Progenitor cell of endocrine pancreas (in vitro differentiated cells): ENCODE results near the gene RAB18. TPM values are rescaled to one million over a fixed set of nuclear protein-coding genes. Genes with fewer than 3 reads are reported as not detected.

Source experiments
- DNase-seq: peaks from one replicate; pipeline ENCODE4 v3.0.0; 2021; ENCODE audit warnings: low spot score; ENCODE audit not compliant: unreplicated experiment
- H3K27ac Mint-ChIP-seq: 2 replicates; pipeline ENCODE4 v1.8.0; 2021; ENCODE audit warnings: mild to moderate bottlenecking, moderate library complexity, mixed read lengths
- H3K27me3 Mint-ChIP-seq: 2 replicates; pipeline ENCODE4 v1.8.0; 2021; ENCODE audit warnings: mixed read lengths
- H3K36me3 Mint-ChIP-seq: 2 replicates; pipeline ENCODE4 v1.8.0; 2022; ENCODE audit warnings: mixed read lengths; ENCODE audit not compliant: insufficient read depth
- H3K4me1 Mint-ChIP-seq: 2 replicates; pipeline ENCODE4 v1.8.0; 2021; ENCODE audit warnings: low read depth, mixed read lengths
- H3K4me3 Mint-ChIP-seq: 2 replicates; pipeline ENCODE4 v1.8.0; 2021; ENCODE audit warnings: low read depth, mild to moderate bottlenecking, moderate library complexity, mixed read lengths
- H3K9me3 Mint-ChIP-seq: 2 replicates; pipeline ENCODE4 v1.8.0; 2021; ENCODE audit warnings: low read depth, mixed read lengths
- CTCF ChIP-seq: fragments of 200-600 bp; sonication (generic); IDR thresholded peaks from one replicate; pipeline ENCODE4 v1.5.0; 2021; ENCODE audit warnings: antibody characterized with exemption, mild to moderate bottlenecking; ENCODE audit not compliant: unreplicated experiment
- total RNA-seq: library from RNA; stranded (reverse); gene quantifications from 2 replicates; pipeline ENCODE4 v1.2.1, GENCODE V29; 2021

RAB18 gene
- total RNA-seq, 1 donor from 2014 or later: 81.0 TPM

- Mint-ChIP-seq H3K4me3 (no peak overlapping the region), H3K36me3 (peaks cover 12% of the 10 kb centered on the region), H3K9me3 (no peaks in the 10 kb centered on the region), H3K4me1 (peaks cover under 1% of the 10 kb centered on the region), H3K27ac (no peak overlapping the region), H3K27me3 (no peaks in the 10 kb centered on the region)
- no peak for TF ChIP-seq CTCF
- DNase-seq: no peak
Measured at GRCh38 chr10:27536437-27536836, 32.3 kb downstream of the RAB18 start.

- no peak for TF ChIP-seq CTCF
- H3K4me3 Mint-ChIP-seq: no peak overlapping the region
- H3K36me3 Mint-ChIP-seq: peaks cover 12% of the 10 kb centered on the region
- H3K27ac Mint-ChIP-seq: no peak overlapping the region
- H3K9me3 Mint-ChIP-seq: no peaks in the 10 kb centered on the region
- DNase-seq: no peak
- peaks cover 3% of the 10 kb centered on the region for H3K4me1 Mint-ChIP-seq
- no peaks in the 10 kb centered on the region for H3K27me3 Mint-ChIP-seq
Measured at GRCh38 chr10:27537166-27537565, 33.1 kb downstream of the RAB18 start.

GRCh38 chr10:27537787-27538186, 33.7 kb downstream of the RAB18 start:
- Mint-ChIP-seq H3K9me3 (no peaks in the 10 kb centered on the region), H3K27me3 (no peaks in the 10 kb centered on the region), H3K27ac (no peak overlapping the region), H3K36me3 (peaks cover 13% of the 10 kb centered on the region), H3K4me3 (no peak overlapping the region), H3K4me1 (peaks cover 3% of the 10 kb centered on the region)
- DNase-seq: no peak
- no peak for TF ChIP-seq CTCF

GRCh38 chr10:27540672-27541071, 36.6 kb downstream of the RAB18 start:
- no peak for DNase-seq
- H3K27ac Mint-ChIP-seq: no peak overlapping the region
- peaks cover 3% of the 10 kb centered on the region for H3K4me1 Mint-ChIP-seq
- peaks cover 13% of the 10 kb centered on the region for H3K36me3 Mint-ChIP-seq
- H3K4me3 Mint-ChIP-seq: no peak overlapping the region
- TF ChIP-seq CTCF: no peak
- no peaks in the 10 kb centered on the region for H3K27me3 Mint-ChIP-seq
- H3K9me3 Mint-ChIP-seq: no peaks in the 10 kb centered on the region

GRCh38 chr10:27541796-27542729, 38.0 kb downstream of the RAB18 start:
- peaks cover 15% of the 10 kb centered on the region for H3K36me3 Mint-ChIP-seq
- H3K27ac Mint-ChIP-seq: no peak overlapping the region
- H3K4me1 Mint-ChIP-seq: peaks cover 3% of the 10 kb centered on the region
- no peak for DNase-seq
- H3K9me3 Mint-ChIP-seq: no peaks in the 10 kb centered on the region
- no peak for TF ChIP-seq CTCF
- no peak overlapping the region for H3K4me3 Mint-ChIP-seq
- no peaks in the 10 kb centered on the region for H3K27me3 Mint-ChIP-seq
